Activated CD4-positive, alpha-beta T cell treated with anti-CD3 and anti-CD28 coated beads, Interleukin-2, Interleukin-4, amounts not matched to agents 100 ng/mL and 50 ng/mL, durations not matched to agents 16 hours and 8 hours (primary cell): Measurements from ENCODE around the gene SEMA3D.

Source experiments
- DNase-seq: peaks from one replicate; pipeline ENCODE4 v3.0.0-alpha.2; 2020; ENCODE audit warnings: low spot score

The SEMA3D gene

GRCh38 chr7:84985073-84985784 is 201.6 kb downstream of the SEMA3D start:
- DNase-seq: no peak

- DNase-seq: no peak
Observed at GRCh38 chr7:84982199-84982598, 204.7 kb downstream of the SEMA3D start.

GRCh38 chr7:84981055-84981976 is 205.5 kb downstream of the SEMA3D start:
- no peak for DNase-seq

GRCh38 chr7:84975586-84976185 is 211.2 kb downstream of the SEMA3D start:
- no peak for DNase-seq

GRCh38 chr7:84971360-84971759 is 215.5 kb downstream of the SEMA3D start:
- DNase-seq: no peak

- no peak for DNase-seq
Observed at GRCh38 chr7:84970670-84971069, 216.2 kb downstream of the SEMA3D start.

GRCh38 chr7:84953234-84953633 is 233.6 kb downstream of the SEMA3D start:
- DNase-seq: no peak

GRCh38 chr7:84950836-84951235 is 236.0 kb downstream of the SEMA3D start:
- no peak for DNase-seq

GRCh38 chr7:84949501-84949900 is 237.4 kb downstream of the SEMA3D start:
- no peak for DNase-seq

- no peak for DNase-seq
Observed at GRCh38 chr7:84949067-84949466, 237.8 kb downstream of the SEMA3D start.

GRCh38 chr7:84948634-84949033 is 238.2 kb downstream of the SEMA3D start:
- no peak for DNase-seq

- no peak for DNase-seq
Observed at GRCh38 chr7:84946549-84946948, 240.3 kb downstream of the SEMA3D start.
